Measurements from ENCODE around the gene EID2B.

EID2B gene

DNA sequence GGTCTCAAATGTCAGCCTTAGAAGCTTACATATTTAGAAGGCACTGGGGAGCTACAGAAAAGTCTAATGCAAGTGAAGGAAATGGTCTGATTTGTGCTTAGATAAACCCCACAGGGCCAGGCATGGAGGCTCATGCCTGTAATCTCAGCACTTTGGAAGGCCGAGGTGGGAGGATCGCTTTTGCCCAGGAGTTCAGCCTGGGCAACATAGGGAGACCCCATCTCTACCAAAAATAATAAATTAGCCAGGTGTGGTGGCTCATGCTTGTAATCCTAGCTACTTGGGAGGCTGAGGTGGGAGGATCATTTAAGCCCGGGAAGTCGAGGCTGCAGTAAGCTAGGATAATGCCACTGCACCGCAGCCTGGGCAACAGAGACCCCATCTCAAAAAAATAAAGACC lies 36.6 kb downstream of the EID2B start:
- peaks cover 31% of the 10 kb centered on the region for H3K27me3 ChIP-seq (ENCODE audit: control insufficient read depth, insufficient read depth, low read length)
- H3K9me3 ChIP-seq (ENCODE audit: control insufficient read depth, insufficient read depth, low read length) = no peaks in the 10 kb centered on the region
- H3K9ac ChIP-seq (ENCODE audit: low read depth, low read length) = no peak overlapping the region
- H3K4me3 ChIP-seq (ENCODE audit: low read depth, low read length) = no peak overlapping the region
- H3K4me1 ChIP-seq (ENCODE audit: control insufficient read depth, insufficient read depth, low read length) = peaks cover 3% of the 10 kb centered on the region
- peaks cover 2% of the 10 kb centered on the region for H3K36me3 ChIP-seq (ENCODE audit: control insufficient read depth, insufficient read depth, low read length)

DNA sequence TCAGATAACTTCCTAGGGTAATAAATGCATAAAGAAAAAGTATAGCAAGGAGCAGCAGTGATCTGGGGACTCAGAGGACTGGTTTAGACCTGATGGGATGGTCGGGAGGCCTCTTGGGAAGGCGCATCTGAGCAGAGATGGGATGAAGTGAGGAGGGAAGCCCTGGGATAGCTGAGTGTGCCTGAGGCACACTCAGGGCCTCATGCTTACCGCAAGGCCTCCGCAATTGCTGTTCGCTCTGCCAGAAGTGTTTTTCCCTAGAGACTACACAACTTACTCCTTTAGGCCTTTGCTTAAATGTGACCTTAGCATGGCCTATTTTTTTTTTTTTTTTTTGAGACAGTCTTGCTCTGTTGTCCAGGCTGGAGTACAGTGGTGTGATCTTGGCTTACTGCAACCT lies 38.0 kb downstream of the EID2B start:
- H3K4me3 ChIP-seq (ENCODE audit: low read depth, low read length) = no peak overlapping the region
- peaks cover 18% of the 10 kb centered on the region for H3K27me3 ChIP-seq (ENCODE audit: control insufficient read depth, insufficient read depth, low read length)
- no peaks in the 10 kb centered on the region for H3K9me3 ChIP-seq (ENCODE audit: control insufficient read depth, insufficient read depth, low read length)
- no peak overlapping the region for H3K9ac ChIP-seq (ENCODE audit: low read depth, low read length)
- peaks cover 9% of the 10 kb centered on the region for H3K36me3 ChIP-seq (ENCODE audit: control insufficient read depth, insufficient read depth, low read length)
- peaks cover 3% of the 10 kb centered on the region for H3K4me1 ChIP-seq (ENCODE audit: control insufficient read depth, insufficient read depth, low read length)

DNA sequence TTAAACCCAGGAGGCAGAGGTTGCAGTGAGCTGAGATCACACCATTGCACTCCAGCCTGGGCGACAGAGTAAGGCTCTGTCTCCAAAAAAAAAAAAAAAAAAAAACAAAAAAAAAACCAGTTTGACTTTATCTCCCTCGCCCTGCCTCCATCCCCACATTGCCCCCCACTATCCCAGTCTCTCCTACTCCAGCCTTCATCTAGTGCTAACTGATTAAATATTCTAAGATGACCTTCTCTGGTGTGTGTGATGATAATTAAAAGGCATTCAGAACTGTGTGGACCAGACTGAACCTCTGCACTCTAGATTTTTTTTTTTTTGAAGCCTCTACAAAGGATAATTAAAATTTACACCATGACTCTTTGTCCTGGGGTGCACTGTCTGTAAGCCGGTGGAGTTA lies 39.9 kb downstream of the EID2B start:
- H3K4me1 ChIP-seq (ENCODE audit: control insufficient read depth, insufficient read depth, low read length) = peaks cover 3% of the 10 kb centered on the region
- no peak overlapping the region for H3K4me3 ChIP-seq (ENCODE audit: low read depth, low read length)
- H3K36me3 ChIP-seq (ENCODE audit: control insufficient read depth, insufficient read depth, low read length) = peaks cover 27% of the 10 kb centered on the region
- no peaks in the 10 kb centered on the region for H3K9me3 ChIP-seq (ENCODE audit: control insufficient read depth, insufficient read depth, low read length)
- H3K27me3 ChIP-seq (ENCODE audit: control insufficient read depth, insufficient read depth, low read length) = no peaks in the 10 kb centered on the region
- peak overlapping the region; percentile 47 for H3K9ac ChIP-seq (ENCODE audit: low read depth, low read length)

DNA sequence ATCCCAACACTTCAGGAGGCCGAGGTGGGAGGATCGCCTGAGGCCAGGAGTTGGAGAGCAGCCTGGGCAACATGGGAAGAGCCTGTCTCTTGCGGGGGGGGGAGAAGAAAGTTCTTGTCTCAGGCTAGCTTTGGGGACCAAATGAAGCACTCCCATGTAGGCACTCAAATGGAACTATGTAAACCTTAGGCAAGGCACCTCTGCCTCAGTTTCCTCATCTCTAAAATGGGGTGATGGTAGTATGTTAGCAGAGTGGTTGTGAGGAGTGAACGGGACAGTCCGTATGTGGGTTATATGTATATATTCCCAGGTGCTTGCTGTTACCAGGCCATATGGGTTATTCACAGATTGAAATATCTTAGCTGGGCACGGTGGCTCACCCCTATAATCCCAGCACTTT lies 40.4 kb downstream of the EID2B start:
- H3K4me1 ChIP-seq (ENCODE audit: control insufficient read depth, insufficient read depth, low read length) = no peaks in the 10 kb centered on the region
- H3K9ac ChIP-seq (ENCODE audit: low read depth, low read length) = no peak overlapping the region
- peaks cover 28% of the 10 kb centered on the region for H3K36me3 ChIP-seq (ENCODE audit: control insufficient read depth, insufficient read depth, low read length)
- H3K9me3 ChIP-seq (ENCODE audit: control insufficient read depth, insufficient read depth, low read length) = no peaks in the 10 kb centered on the region
- H3K4me3 ChIP-seq (ENCODE audit: low read depth, low read length) = no peak overlapping the region
- H3K27me3 ChIP-seq (ENCODE audit: control insufficient read depth, insufficient read depth, low read length) = no peaks in the 10 kb centered on the region

DNA sequence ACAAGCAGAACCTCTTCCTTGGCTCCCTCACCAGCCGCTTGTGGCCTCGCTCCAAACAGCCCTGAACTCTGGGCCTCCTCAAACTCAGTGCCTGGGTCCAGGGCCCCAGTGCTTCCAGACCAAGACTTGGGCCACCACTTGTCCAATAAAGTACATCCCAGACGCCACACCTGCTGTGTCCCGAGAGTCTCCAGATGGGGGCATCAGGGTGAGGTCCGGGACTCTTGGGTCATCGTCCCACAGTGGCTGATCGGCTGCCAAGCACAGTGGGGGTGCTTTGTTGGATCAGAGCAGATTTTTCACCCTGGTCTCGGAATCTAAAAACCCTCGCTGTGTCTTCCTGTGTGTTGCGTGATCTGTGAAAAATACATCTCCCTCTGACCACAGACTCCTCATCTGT lies 42.9 kb downstream of the EID2B start:
- Histone ChIP-seq H3K4me3 (ENCODE audit: low read depth, low read length) (no peak overlapping the region), H3K9me3 (ENCODE audit: control insufficient read depth, insufficient read depth, low read length) (no peaks in the 10 kb centered on the region), H3K36me3 (ENCODE audit: control insufficient read depth, insufficient read depth, low read length) (peaks cover 45% of the 10 kb centered on the region), H3K9ac (ENCODE audit: low read depth, low read length) (no peak overlapping the region), H3K4me1 (ENCODE audit: control insufficient read depth, insufficient read depth, low read length) (no peaks in the 10 kb centered on the region), H3K27me3 (ENCODE audit: control insufficient read depth, insufficient read depth, low read length) (no peaks in the 10 kb centered on the region)

DNA sequence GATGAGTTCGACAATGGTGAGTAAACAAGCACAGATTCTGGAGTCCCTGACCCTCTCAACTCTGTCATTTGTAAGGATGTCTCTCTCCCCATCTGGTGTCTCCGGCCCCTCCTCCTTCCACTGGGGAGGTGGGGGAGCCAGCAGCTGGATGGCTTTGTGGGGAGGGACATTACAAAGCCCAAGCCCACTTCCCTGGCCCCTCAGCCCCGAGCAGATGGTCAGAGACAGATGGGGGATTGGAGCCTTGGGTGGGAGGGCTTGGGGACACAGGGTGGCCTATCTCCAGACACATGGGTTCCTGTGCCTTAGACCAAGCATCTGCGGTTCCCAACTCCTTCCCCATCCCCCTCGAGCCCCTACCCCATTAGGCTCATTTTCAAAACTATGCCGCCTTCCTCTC lies 49.5 kb downstream of the EID2B start:
- Histone ChIP-seq H3K36me3 (ENCODE audit: control insufficient read depth, insufficient read depth, low read length) (peaks cover 32% of the 10 kb centered on the region), H3K9ac (ENCODE audit: low read depth, low read length) (no peak overlapping the region)

DNA sequence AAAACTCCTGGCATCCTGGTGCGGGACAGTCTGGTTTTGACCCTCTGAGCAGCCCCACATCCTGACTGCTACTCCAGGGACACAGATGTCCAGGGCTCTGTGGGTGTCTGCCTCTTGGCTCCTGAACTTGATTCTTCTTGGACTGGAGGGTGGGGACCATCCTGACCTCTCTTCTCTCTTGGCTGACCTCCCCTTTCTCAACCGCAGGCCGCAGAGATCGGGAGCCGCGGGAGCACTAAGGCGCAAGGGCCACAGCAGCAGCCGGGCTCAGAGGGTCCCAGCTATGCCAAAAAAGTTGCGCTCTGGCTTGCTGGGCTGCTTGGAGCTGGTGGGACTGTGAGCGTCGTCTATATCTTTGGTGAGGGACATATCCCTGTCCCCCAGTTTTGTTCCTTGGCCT lies 51.0 kb downstream of the EID2B start:
- Histone ChIP-seq H3K4me1 (ENCODE audit: control insufficient read depth, insufficient read depth, low read length) (peaks cover 2% of the 10 kb centered on the region), H3K9ac (ENCODE audit: low read depth, low read length) (peak overlapping the region; percentile 99), H3K36me3 (ENCODE audit: control insufficient read depth, insufficient read depth, low read length) (peaks cover 23% of the 10 kb centered on the region), H3K9me3 (ENCODE audit: control insufficient read depth, insufficient read depth, low read length) (no peaks in the 10 kb centered on the region), H3K4me3 (ENCODE audit: low read depth, low read length) (peak overlapping the region; percentile 98), H3K27me3 (ENCODE audit: control insufficient read depth, insufficient read depth, low read length) (no peaks in the 10 kb centered on the region)

More for the DNA sequence above, 49.5 kb downstream of the EID2B start:
- no peaks in the 10 kb centered on the region for H3K9me3 ChIP-seq (ENCODE audit: control insufficient read depth, insufficient read depth, low read length)
- H3K27me3 ChIP-seq (ENCODE audit: control insufficient read depth, insufficient read depth, low read length) = no peaks in the 10 kb centered on the region
- H3K4me3 ChIP-seq (ENCODE audit: low read depth, low read length) = no peak overlapping the region
- peaks cover 2% of the 10 kb centered on the region for H3K4me1 ChIP-seq (ENCODE audit: control insufficient read depth, insufficient read depth, low read length)

DNA sequence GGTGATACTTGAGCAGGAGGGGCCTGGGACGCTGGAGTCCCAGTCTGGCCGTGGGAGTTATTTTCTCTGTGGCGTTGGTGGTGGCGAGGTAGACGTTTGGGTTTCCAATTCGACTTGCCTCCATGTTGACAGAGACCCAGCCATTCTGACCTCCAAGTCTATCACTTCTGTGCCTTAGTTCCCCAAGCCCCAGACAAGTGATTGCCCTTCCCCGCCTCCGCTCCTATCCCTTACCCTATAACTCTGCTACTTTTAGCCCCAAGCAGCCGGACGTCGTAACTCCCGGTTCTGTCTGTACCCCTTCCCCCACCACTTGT lies 51.5 kb downstream of the EID2B start:
- Histone ChIP-seq H3K9ac (ENCODE audit: low read depth, low read length) (peak overlapping the region; percentile 99), H3K36me3 (ENCODE audit: control insufficient read depth, insufficient read depth, low read length) (peaks cover 20% of the 10 kb centered on the region), H3K4me3 (ENCODE audit: low read depth, low read length) (peak overlapping the region; percentile 98), H3K9me3 (ENCODE audit: control insufficient read depth, insufficient read depth, low read length) (no peaks in the 10 kb centered on the region), H3K4me1 (ENCODE audit: control insufficient read depth, insufficient read depth, low read length) (peaks cover 2% of the 10 kb centered on the region), H3K27me3 (ENCODE audit: control insufficient read depth, insufficient read depth, low read length) (no peaks in the 10 kb centered on the region)

All from iPS-15b (cell line).